H1 (cell line): ENCODE measurements around the gene SEMA3C. TPM values are rescaled to one million over a fixed set of nuclear protein-coding genes. Genes with fewer than 3 reads are reported as not detected.

ENCODE experiments used
- CTCF ChIA-PET: fragments of 300-600 bp; sonication (Branson Sonifier 250); formaldehyde crosslinking; loops from one replicate; lab custom pipeline; 2021; ENCODE audit not compliant: partially characterized antibody; lab: Charles Lee
- POLR2A ChIA-PET: fragments of 300-600 bp; sonication (Branson Sonifier 250); formaldehyde crosslinking; loops from one replicate; lab custom pipeline; 2021; ENCODE audit warnings: inconsistent platforms; ENCODE audit not compliant: partially characterized antibody; lab: Charles Lee
- DNase-seq, 2 experiments: peaks; one replicate each; pipeline versions ENCODE4 v3.0.0 to v3.0.0-alpha.2; 2010 to 2022; ENCODE audit warnings: low spot score in 2 of 2, low read depth in 1 of 2, mixed read lengths in 1 of 2
- FAIRE-seq: peaks from 2 replicates; lab custom pipeline; 2011; peaks lifted over from hg19 to GRCh38; lab: Jason Lieb, UNC
- H2AFZ ChIP-seq: 2 replicates; pipeline ENCODE4 v1.8.1; 2012; ENCODE audit warnings: low read length, inconsistent platforms
- H2AK5ac ChIP-seq: 2 replicates; pipeline ENCODE4 v1.6.1; 2013; ENCODE audit warnings: low read depth, low read length
- H2BK120ac ChIP-seq: replicated peaks from 2 replicates; pipeline ENCODE3; 2013; ENCODE audit warnings: low read depth, low read length, inconsistent platforms
- H2BK12ac ChIP-seq: 2 replicates; pipeline ENCODE4 v1.6.1; 2013; ENCODE audit warnings: low read depth, low read length
- H2BK15ac ChIP-seq: 2 replicates; pipeline ENCODE4 v1.6.1; 2013; ENCODE audit warnings: low read length
- H2BK20ac ChIP-seq: 2 replicates; pipeline ENCODE4 v1.6.1; 2013; ENCODE audit warnings: low read length
- H2BK5ac ChIP-seq: 2 replicates; pipeline ENCODE4 v1.6.1; 2013; ENCODE audit warnings: low read depth, low read length
- H3K14ac ChIP-seq: 2 replicates; pipeline ENCODE4 v1.6.1; 2013; ENCODE audit warnings: inconsistent platforms; ENCODE audit not compliant: insufficient read length
- H3K18ac ChIP-seq: 2 replicates; pipeline ENCODE4 v1.6.1; 2013; ENCODE audit warnings: low read length; ENCODE audit errors: extremely low read depth
- H3K23ac ChIP-seq: 2 replicates; pipeline ENCODE4 v1.6.1; 2013; ENCODE audit warnings: inconsistent platforms; ENCODE audit not compliant: insufficient read length
- H3K23me2 ChIP-seq: 2 replicates; pipeline ENCODE4 v1.6.1; 2013; ENCODE audit warnings: low read depth, low read length
- H3K27ac ChIP-seq: 2 replicates; pipeline ENCODE4 v1.6.1; 2011; ENCODE audit warnings: low read depth, low read length, inconsistent platforms
- H3K27me3 ChIP-seq, 4 experiments: replicated peaks in 1 of 4; 1 replicate in 1 of 4; 2 replicates in 3 of 4; pipeline versions ENCODE4 v1.6.1 to v1.8.1; 2011 to 2013; ENCODE audit warnings: low read length in 3 of 4, mild to moderate bottlenecking in 3 of 4, inconsistent platforms in 2 of 4, mixed read lengths in 2 of 4, moderate library complexity in 1 of 4; ENCODE audit not compliant: control insufficient read depth in 3 of 4, insufficient read depth in 3 of 4; ENCODE audit errors: extremely low read depth in 1 of 4
- H3K36me3 ChIP-seq, 4 experiments: 2 replicates each; pipeline versions ENCODE4 v1.6.1 to v1.8.1; 2011 to 2013; ENCODE audit warnings: mild to moderate bottlenecking in 4 of 4, low read length in 3 of 4, moderate library complexity in 2 of 4, control low read depth in 1 of 4, inconsistent platforms in 1 of 4; ENCODE audit not compliant: insufficient read depth in 4 of 4, control insufficient read depth in 2 of 4
- H3K4ac ChIP-seq: replicated peaks from 2 replicates; pipeline ENCODE3; 2013; ENCODE audit warnings: low read length, low read depth, mixed read lengths, inconsistent platforms; ENCODE audit not compliant: insufficient read length
- H3K4me1 ChIP-seq, 4 experiments: replicated peaks in 1 of 4; 1 replicate in 1 of 4; 2 replicates in 3 of 4; pipeline versions ENCODE4 v1.6.1 to v1.8.1; 2011 to 2013; ENCODE audit warnings: low read length in 3 of 4, inconsistent platforms in 2 of 4, mixed read lengths in 1 of 4; ENCODE audit not compliant: insufficient read depth in 4 of 4, control insufficient read depth in 3 of 4
- H3K4me2 ChIP-seq, 2 experiments: 2 replicates each; pipeline versions ENCODE4 v1.6.1 to v1.8.1; 2011 to 2013; ENCODE audit warnings: low read depth in 2 of 2, low read length in 2 of 2, control low read depth in 1 of 2, inconsistent platforms in 1 of 2, mild to moderate bottlenecking in 1 of 2; ENCODE audit not compliant: insufficient read depth in 1 of 2
- H3K4me3 ChIP-seq, 4 experiments: fragments of 200-600, 300-600 bp in 1 of 4; sonication (generic), shearing (Covaris generic), sonication (Bioruptor Twin) in 1 of 4; 2 replicates each; pipeline versions ENCODE4 v1.5.1 to v1.8.1; 2011 to 2016; ENCODE audit warnings: low read length in 4 of 4, low read depth in 3 of 4, control low read depth in 2 of 4, inconsistent platforms in 2 of 4, mild to moderate bottlenecking in 2 of 4, mixed read lengths in 1 of 4, moderate library complexity in 1 of 4; ENCODE audit not compliant: insufficient read depth in 2 of 4; ENCODE audit errors: extremely low read depth in 1 of 4
- H3K56ac ChIP-seq: replicated peaks from 2 replicates; pipeline ENCODE3; 2013; ENCODE audit warnings: low read depth, mild to moderate bottlenecking, mixed read lengths, low read length, inconsistent platforms; ENCODE audit not compliant: insufficient read length
- H3K79me1 ChIP-seq: 2 replicates; pipeline ENCODE4 v1.6.1; 2013; ENCODE audit warnings: low read depth, low read length, control low read depth
- H3K79me2 ChIP-seq, 2 experiments: 2 replicates each; pipeline versions ENCODE4 v1.6.1 to v1.8.1; 2012 to 2013; ENCODE audit warnings: low read length in 2 of 2, mild to moderate bottlenecking in 2 of 2, inconsistent platforms in 1 of 2; ENCODE audit not compliant: insufficient read depth in 2 of 2, control insufficient read depth in 1 of 2
- H3K9ac ChIP-seq, 4 experiments: replicated peaks in 1 of 4; 1 replicate in 1 of 4; 2 replicates in 3 of 4; pipeline versions ENCODE4 v1.6.1 to v1.8.1; 2011 to 2013; ENCODE audit warnings: low read depth in 3 of 4, low read length in 3 of 4, control low read depth in 2 of 4, mild to moderate bottlenecking in 2 of 4, moderate library complexity in 2 of 4, inconsistent platforms in 1 of 4; ENCODE audit errors: extremely low read depth in 1 of 4
- H3K9me3 ChIP-seq, 2 experiments: 2 replicates each; pipeline versions ENCODE4 v1.6.1 to v1.8.1; 2012 to 2013; ENCODE audit warnings: mild to moderate bottlenecking in 2 of 2, moderate library complexity in 2 of 2, control low read depth in 1 of 2, inconsistent platforms in 1 of 2, low read depth in 1 of 2, low read length in 1 of 2, mixed read lengths in 1 of 2; ENCODE audit not compliant: insufficient read depth in 2 of 2
- H4K20me1 ChIP-seq, 2 experiments: replicated peaks in 1 of 2; 2 replicates each; pipeline versions ENCODE3 to v1.8.1; 2011 to 2013; ENCODE audit warnings: inconsistent platforms in 2 of 2, low read length in 2 of 2, mild to moderate bottlenecking in 1 of 2; ENCODE audit not compliant: insufficient read depth in 2 of 2, control insufficient read depth in 1 of 2
- H4K5ac ChIP-seq: 2 replicates; pipeline ENCODE4 v1.6.1; 2013; ENCODE audit warnings: low read length, low read depth, mixed read lengths, inconsistent platforms; ENCODE audit not compliant: insufficient read length
- H4K8ac ChIP-seq: 2 replicates; pipeline ENCODE4 v1.8.0; 2013; ENCODE audit warnings: mild to moderate bottlenecking, moderate library complexity, low read length, inconsistent platforms; ENCODE audit not compliant: insufficient read depth; ENCODE audit errors: extremely low read depth
- H4K91ac ChIP-seq: replicated peaks from 2 replicates; pipeline ENCODE3; 2013; ENCODE audit warnings: low read length, mixed read lengths, inconsistent platforms; ENCODE audit not compliant: insufficient read length
- ATF3 ChIP-seq: IDR thresholded peaks from 2 replicates; pipeline ENCODE4 v1.6.1; 2011; ENCODE audit warnings: low read depth, mild to moderate bottlenecking, low read length; ENCODE audit not compliant: insufficient read depth
- WGBS, 2 experiments: shearing (Covaris generic) in 1 of 2; methylation state at CpG; one replicate each; pipeline versions ENCODE4 v1.1.6 to v1.1.7; 2013 to 2015; ENCODE audit warnings: low lambda C conversion rate in 2 of 2, mixed read lengths in 2 of 2, inconsistent platforms in 1 of 2, low coverage in 1 of 2, missing lambda C conversion rate in 1 of 2; ENCODE audit not compliant: insufficient replicate concordance in 2 of 2, insufficient coverage in 1 of 2, insufficient read length in 1 of 2; ENCODE audit errors: extremely low coverage in 1 of 2, missing lambda C conversion rate in 1 of 2; 5-methylcytosine and 5-hydroxymethylcytosine counted together
- polyA plus RNA-seq, 7 experiments: library from polyadenylated mRNA; depleted of rRNA in 3 of 7; stranded (reverse) in 5 of 7; unstranded in 2 of 7; fragments of >200 nt in 5 of 7; fragments of 200-250 nt in 2 of 7; gene quantifications; 1 replicate in 5 of 7; 2 replicates in 1 of 7; 4 replicates in 1 of 7; pipeline versions ENCODE4 v1.2.1 to v1.2.3, GENCODE V29; 2011 to 2013; ENCODE audit warnings: missing spikeins in 2 of 7, mixed read lengths in 2 of 7
- total RNA-seq: library from RNA; stranded (reverse); fragmentation: NEBNext Ultra II Directional; extraction: Animal tissue kit (Norgen Biotek cat#: 25700); gene quantifications from 2 replicates; pipeline ENCODE4 v1.2.1, GENCODE V29; 2021

SEMA3C gene
- total and polyA plus RNA-seq, 2 of the 8 experiments (the other 6 are each of a cell fraction or from before 2014, with no cell fraction given): 0.15 to 1.4 TPM

GRCh38 chr7:80807166-80807900 lies 111.5 kb downstream of the SEMA3C start:
- POLR2A ChIA-PET: no interaction called here
- H3K23me2 ChIP-seq: no peaks in the 10 kb centered on the region
- no peak overlapping the region for H3K4ac ChIP-seq
- H3K9ac ChIP-seq: no peak overlapping the region
- no peaks in the 10 kb centered on the region for H3K36me3 ChIP-seq
- H3K56ac ChIP-seq: no peak overlapping the region
- H2BK12ac ChIP-seq: no peak overlapping the region
- H3K79me1 ChIP-seq: no peaks in the 10 kb centered on the region
- no peak overlapping the region for H3K23ac ChIP-seq
- no peak overlapping the region for H3K4me3 ChIP-seq
- H2BK15ac ChIP-seq: no peak overlapping the region
- no peak overlapping the region for H4K5ac ChIP-seq
- DNase-seq (no peak), FAIRE-seq (no peak)
- no peaks in the 10 kb centered on the region for H3K27me3 ChIP-seq
- no peak overlapping the region for H2BK20ac ChIP-seq
- H4K91ac ChIP-seq: no peak overlapping the region
- H2AFZ ChIP-seq: no peak overlapping the region
- no peak overlapping the region for H3K4me2 ChIP-seq
- no peak overlapping the region for H3K14ac ChIP-seq
- no peak overlapping the region for H3K18ac ChIP-seq
- TF ChIP-seq ATF3: no peak
- CTCF ChIA-PET: interaction anchor here (1.2 kb wide), 1 partner anchor 29 kb away, joined by 3 read pairs; no protein-coding TSS in a partner anchor
- H2BK5ac ChIP-seq: no peak overlapping the region
- no peaks in the 10 kb centered on the region for H3K4me1 ChIP-seq
- H3K9me3 ChIP-seq: no peaks in the 10 kb centered on the region; a peak in 1 of 4 replicates
- H2BK120ac ChIP-seq: no peak overlapping the region
- no peaks in the 10 kb centered on the region for H4K20me1 ChIP-seq
- H4K8ac ChIP-seq: no peak overlapping the region
- 92% methylated on average over 3 of the region's 3 CpGs; no CpG with 5 or more reads in 1 of the 2 experiments for WGBS, 2 experiments
- no peaks in the 10 kb centered on the region for H3K79me2 ChIP-seq
- H3K27ac ChIP-seq: no peak overlapping the region
- no peak overlapping the region for H2AK5ac ChIP-seq
